GM12891 (cell line): ENCODE results near the gene CNKSR2.

Experiments
- POLR2A ChIP-seq: IDR thresholded peaks from 2 replicates; pipeline ENCODE4 v1.6.1; 2011; ENCODE audit warnings: low read depth, low read length, control low read depth
- POLR2AphosphoS5 ChIP-seq: IDR thresholded peaks from 2 replicates; pipeline ENCODE4 v1.6.1; 2011; ENCODE audit warnings: low read depth, low read length, control low read depth

- TF ChIP-seq POLR2A (no peak), POLR2AphosphoS5 (no peak)
Measured at GRCh38 chrX:21559417-21559816, 185.2 kb downstream of the CNKSR2 start.
